Subcutaneous abdominal adipose tissue (tissue), 5 donors: Measurements from ENCODE around the gene NOC2L.

Source experiments
- H3K27ac ChIP-seq: one replicate; pipeline ENCODE4 v1.7.0; 2013; ENCODE audit warnings: low read depth, mild to moderate bottlenecking, inconsistent platforms, low read length, moderate library complexity
- H3K27me3 ChIP-seq, 5 donors: one replicate each; pipeline ENCODE4 v1.7.0; 2013; ENCODE audit warnings: low read length in 5 of 5, inconsistent platforms in 1 of 5; ENCODE audit not compliant: control insufficient read depth in 5 of 5, insufficient read depth in 4 of 5
- H3K36me3 ChIP-seq, 5 donors: one replicate each; pipeline ENCODE4 v1.7.0; 2013; ENCODE audit warnings: low read length in 5 of 5; ENCODE audit not compliant: control insufficient read depth in 5 of 5, insufficient read depth in 5 of 5
- H3K4me1 ChIP-seq, 5 donors: one replicate each; pipeline ENCODE4 v1.7.0; 2013; ENCODE audit warnings: low read length in 5 of 5, mild to moderate bottlenecking in 3 of 5, moderate library complexity in 1 of 5; ENCODE audit not compliant: control insufficient read depth in 5 of 5, insufficient read depth in 5 of 5
- H3K4me3 ChIP-seq, 5 donors: one replicate each; pipeline ENCODE4 v1.7.0; 2013; ENCODE audit warnings: low read length in 5 of 5, low read depth in 1 of 5
- H3K9ac ChIP-seq, 5 donors: one replicate each; pipeline ENCODE4 v1.7.0; 2013; ENCODE audit warnings: low read length in 5 of 5, mild to moderate bottlenecking in 4 of 5, moderate library complexity in 3 of 5
- H3K9me3 ChIP-seq, 5 donors: one replicate each; pipeline ENCODE4 v1.7.0; 2013; ENCODE audit warnings: low read length in 5 of 5; ENCODE audit not compliant: control insufficient read depth in 5 of 5
- donor health status: healthy.
- donor health status: healthy.
- donor health status: healthy.
- donor health status: healthy.
- donor health status: healthy.

The NOC2L gene

GRCh38 chr1:929712-930632, 29.1 kb downstream of the NOC2L start:
- H3K27ac ChIP-seq = no peak overlapping the region
- no peak overlapping the region for H3K4me3 ChIP-seq
- peaks cover 0 to 11% (median 8%) of the 10 kb centered on the region in 5 donors for H3K4me1 ChIP-seq
- no peaks in the 10 kb centered on the region for H3K9me3 ChIP-seq
- no peaks in the 10 kb centered on the region for H3K36me3 ChIP-seq
- H3K9ac ChIP-seq = no peak overlapping the region
- peaks cover 33 to 59% (median 56%) of the 10 kb centered on the region in 5 donors for H3K27me3 ChIP-seq

- peaks cover 33 to 59% (median 55%) of the 10 kb centered on the region in 5 donors for H3K27me3 ChIP-seq
- H3K9ac ChIP-seq = no peak overlapping the region
- no peaks in the 10 kb centered on the region for H3K9me3 ChIP-seq
- H3K36me3 ChIP-seq = no peaks in the 10 kb centered on the region
- H3K27ac ChIP-seq = no peak overlapping the region
- no peak overlapping the region for H3K4me3 ChIP-seq
- H3K4me1 ChIP-seq = peaks cover 0 to 19% (median 12%) of the 10 kb centered on the region in 5 donors
Measured at GRCh38 chr1:928825-929661, 30.0 kb downstream of the NOC2L start.

- no peak overlapping the region for H3K9ac ChIP-seq
- no peaks in the 10 kb centered on the region for H3K9me3 ChIP-seq
- H3K27ac ChIP-seq = no peak overlapping the region
- no peaks in the 10 kb centered on the region for H3K36me3 ChIP-seq
- H3K27me3 ChIP-seq = peaks cover 32 to 60% (median 54%) of the 10 kb centered on the region in 5 donors
- H3K4me3 ChIP-seq = no peak overlapping the region
- H3K4me1 ChIP-seq = peaks cover 1 to 28% (median 21%) of the 10 kb centered on the region in 5 donors
Measured at GRCh38 chr1:927748-928147, 31.3 kb downstream of the NOC2L start.

- H3K27ac ChIP-seq = no peak overlapping the region
- H3K9ac ChIP-seq = no peak overlapping the region
- no peaks in the 10 kb centered on the region for H3K36me3 ChIP-seq
- no peaks in the 10 kb centered on the region for H3K9me3 ChIP-seq
- no peak overlapping the region for H3K4me3 ChIP-seq
- H3K27me3 ChIP-seq = peaks cover 31 to 61% (median 57%) of the 10 kb centered on the region in 5 donors
- peaks cover 1 to 29% (median 22%) of the 10 kb centered on the region in 5 donors for H3K4me1 ChIP-seq
Measured at GRCh38 chr1:927234-927633, 31.8 kb downstream of the NOC2L start.

- H3K4me3 ChIP-seq = peak overlapping the region in 1 of 5 donors; percentile 66
- peaks cover 1 to 35% (median 31%) of the 10 kb centered on the region in 5 donors for H3K4me1 ChIP-seq
- H3K27ac ChIP-seq = no peak overlapping the region
- no peaks in the 10 kb centered on the region for H3K36me3 ChIP-seq
- no peaks in the 10 kb centered on the region for H3K9me3 ChIP-seq
- peaks cover 35 to 64% (median 58%) of the 10 kb centered on the region in 5 donors for H3K27me3 ChIP-seq
- H3K9ac ChIP-seq = no peak overlapping the region
Measured at GRCh38 chr1:925561-926421, 33.3 kb downstream of the NOC2L start.

DNA sequence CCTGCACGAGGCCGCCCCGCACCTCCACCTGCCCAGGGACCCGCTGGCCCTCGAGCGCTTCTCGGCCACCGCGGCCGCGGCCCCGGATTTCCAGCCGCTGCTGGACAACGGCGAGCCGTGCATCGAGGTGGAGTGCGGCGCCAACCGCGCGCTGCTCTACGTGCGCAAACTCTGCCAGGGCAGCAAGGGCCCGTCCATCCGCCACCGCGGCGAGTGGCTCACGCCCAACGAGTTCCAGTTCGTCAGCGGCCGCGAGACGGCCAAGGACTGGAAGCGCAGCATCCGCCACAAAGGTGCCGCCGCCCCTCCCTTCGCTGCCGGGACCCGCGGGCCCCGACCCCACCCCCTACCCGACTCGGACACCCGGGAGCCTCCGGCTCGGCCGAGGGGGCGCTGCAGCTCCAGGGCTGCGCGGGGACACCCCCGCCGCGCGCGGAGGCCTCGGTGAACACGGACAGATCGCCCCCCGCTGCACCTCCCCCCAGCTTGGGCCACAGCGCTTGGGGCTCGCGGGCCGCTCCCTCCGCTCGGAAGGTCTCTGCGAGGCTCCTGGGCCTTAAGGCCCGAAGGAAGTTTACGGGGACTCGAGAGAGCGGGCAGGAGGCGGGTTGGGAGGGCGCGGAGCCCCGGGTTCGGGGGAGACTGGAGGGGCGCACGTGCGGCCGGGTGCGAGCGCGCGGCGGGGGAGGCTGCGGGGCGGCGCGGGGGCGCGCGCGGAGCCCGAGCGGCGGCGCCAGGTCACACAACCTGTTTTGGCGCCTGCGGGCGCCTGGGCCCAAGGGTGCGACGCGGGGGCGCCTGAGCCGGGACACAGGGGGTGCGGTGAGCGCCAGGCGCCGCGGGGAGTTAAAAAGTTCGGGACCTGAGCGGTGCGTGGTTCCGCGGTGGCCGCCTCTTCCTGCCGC, 34.1 kb downstream of the NOC2L start:
- Histone ChIP-seq H3K4me3 (peak overlapping the region in 4 of 5 donors; percentile 32 to 66 (median 50)), H3K4me1 (peaks cover 1 to 41% (median 35%) of the 10 kb centered on the region in 5 donors), H3K27ac (no peak overlapping the region), H3K9me3 (no peaks in the 10 kb centered on the region), H3K36me3 (no peaks in the 10 kb centered on the region), H3K27me3 (peaks cover 38 to 73% (median 62%) of the 10 kb centered on the region in 5 donors), H3K9ac (no peak overlapping the region)

DNA sequence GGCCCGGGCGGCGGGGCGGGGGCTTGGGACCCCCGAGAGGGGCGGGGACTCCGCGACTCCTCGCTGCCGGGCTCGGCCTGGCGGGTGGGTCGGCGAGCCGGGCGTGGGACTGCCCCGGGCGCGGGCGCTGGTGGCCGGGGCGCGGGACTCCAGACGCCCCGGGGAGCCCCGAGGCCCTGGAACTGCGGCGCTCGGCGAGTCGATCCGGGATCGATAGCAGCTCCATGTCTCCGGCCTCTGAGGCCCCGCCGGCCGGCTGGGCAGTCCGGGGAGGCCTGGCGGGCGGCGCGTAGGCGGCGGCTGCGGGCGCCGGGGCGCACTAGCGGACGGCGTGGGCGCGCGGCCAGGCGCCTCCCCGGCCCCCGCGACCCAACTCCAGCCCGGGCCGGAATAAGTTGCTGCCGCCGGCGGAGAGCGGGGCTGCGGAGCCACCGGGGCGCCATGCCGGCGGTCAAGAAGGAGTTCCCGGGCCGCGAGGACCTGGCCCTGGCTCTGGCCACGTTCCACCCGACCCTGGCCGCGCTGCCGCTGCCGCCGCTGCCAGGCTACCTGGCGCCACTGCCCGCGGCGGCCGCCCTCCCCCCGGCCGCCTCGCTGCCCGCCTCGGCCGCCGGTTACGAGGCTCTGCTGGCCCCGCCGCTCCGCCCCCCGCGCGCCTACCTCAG, 34.9 kb downstream of the NOC2L start:
- Histone ChIP-seq H3K27me3 (peaks cover 46 to 75% (median 66%) of the 10 kb centered on the region in 5 donors), H3K27ac (no peak overlapping the region), H3K4me3 (peak overlapping the region in 4 of 5 donors; percentile 32 to 66 (median 50)), H3K9me3 (no peaks in the 10 kb centered on the region), H3K9ac (no peak overlapping the region), H3K36me3 (no peaks in the 10 kb centered on the region), H3K4me1 (peaks cover 1 to 41% (median 35%) of the 10 kb centered on the region in 5 donors)

GRCh38 chr1:923131-923990, 35.7 kb downstream of the NOC2L start, which contains the start of gene SAMD11:
SAMD11 (plus strand) TSS chr1:923923; CDS start chr1:924432, 509 bp downstream.
- Histone ChIP-seq H3K9me3 (no peaks in the 10 kb centered on the region), H3K27me3 (peaks cover 53 to 78% (median 71%) of the 10 kb centered on the region in 5 donors), H3K36me3 (no peaks in the 10 kb centered on the region), H3K4me1 (peaks cover 1 to 41% (median 35%) of the 10 kb centered on the region in 5 donors), H3K9ac (no peak within 1 kb of the TSS), H3K4me3 (peak within 1 kb of the TSS; percentile 48 to 66 (median 55)), H3K27ac (no peak within 1 kb of the TSS)
